ENCODE results near the gene MYH11.

GRCh38 chr16:15739950-15740349, 116.9 kb downstream of the MYH11 start:
- TF ChIP-seq CTCF (conservative IDR thresholded peaks at IDR 0.05; ENCODE audit: low read length) (no peak), EZH2phosphoT487 (IDR thresholded peaks at IDR 0.05; ENCODE audit: borderline replicate concordance) (no peak)

Measured in Loucy (cell line).